Measurements from ENCODE around the gene SNX22.

Gene SNX22

GRCh38 chr15:64182859-64183370 lies 31.4 kb downstream of the SNX22 start:
- POLR2A ChIA-PET = no interaction called here
- H3K4me3 ChIP-seq (ENCODE audit: low read depth, low read length) = no peak overlapping the region
- TF ChIP-seq CTCF (IDR thresholded peaks at IDR 0.05; ENCODE audit: insufficient read depth, low read length, missing control alignments) = no peak
- no peak for DNase-seq (ENCODE audit: low read depth, low spot score)
- CTCF ChIA-PET = no interaction called here

GRCh38 chr15:64185146-64185911 lies 33.8 kb downstream of the SNX22 start:
- no peak overlapping the region for H3K4me3 ChIP-seq (ENCODE audit: low read depth, low read length)
- POLR2A ChIA-PET = no interaction called here

GRCh38 chr15:64187396-64188191 lies 36.1 kb downstream of the SNX22 start:
- no peak for DNase-seq (ENCODE audit: low read depth, low spot score)
- TF ChIP-seq CTCF (IDR thresholded peaks at IDR 0.05; ENCODE audit: insufficient read depth, low read length, missing control alignments) = no peak
- H3K4me3 ChIP-seq (ENCODE audit: low read depth, low read length) = no peak overlapping the region
- ChIA-PET CTCF (interaction anchor here (1.6 kb wide), 1 partner anchor 169 kb away, joined by 5 read pairs; the partner anchor contains the start of gene CSNK1G1), POLR2A (interaction anchor here (1.2 kb wide), 1 partner anchor 24 kb away, joined by 3 read pairs; the partner anchor contains the start of gene PPIB)

More at GRCh38 chr15:64185146-64185911, 33.8 kb downstream of the SNX22 start:
- CTCF ChIA-PET = interaction anchor here (1.3 to 1.5 kb wide), 2 partner anchors 9 to 32 kb away, joined by 5 read pairs; no protein-coding TSS in a partner anchor
- TF ChIP-seq CTCF (IDR thresholded peaks at IDR 0.05; ENCODE audit: insufficient read depth, low read length, missing control alignments) = no peak
- no peak for DNase-seq (ENCODE audit: low read depth, low spot score)

- DNase-seq (ENCODE audit: low read depth, low spot score) = no peak
- ChIA-PET CTCF (interaction anchor here (2.2 kb wide), 1 partner anchor 38 kb away, joined by 5 read pairs; no protein-coding TSS in a partner anchor), POLR2A (no interaction called here)
Measured at GRCh38 chr15:64191971-64192830, 40.7 kb downstream of the SNX22 start.

GRCh38 chr15:64193971-64194370 lies 42.4 kb downstream of the SNX22 start:
- CTCF ChIA-PET = no interaction called here
- no peak for DNase-seq (ENCODE audit: low read depth, low spot score)
- no peak for TF ChIP-seq CTCF (IDR thresholded peaks at IDR 0.05; ENCODE audit: insufficient read depth, low read length, missing control alignments)
- POLR2A ChIA-PET = no interaction called here
- H3K4me3 ChIP-seq (ENCODE audit: low read depth, low read length) = no peak overlapping the region

More at GRCh38 chr15:64191971-64192830, 40.7 kb downstream of the SNX22 start:
- TF ChIP-seq CTCF (IDR thresholded peaks at IDR 0.05; ENCODE audit: insufficient read depth, low read length, missing control alignments) = no peak
- no peak overlapping the region for H3K4me3 ChIP-seq (ENCODE audit: low read depth, low read length)
